Measurements from ENCODE around the gene SMCR8. TPM values are rescaled to one million over a fixed set of nuclear protein-coding genes. Genes with fewer than 3 reads are reported as not detected.

SMCR8 gene
- total and polyA plus RNA-seq, 2 donors (not counting 3 experiments of a cell fraction or from before 2014, with no cell fraction given), result 9.5 to 17.6 TPM

DNA sequence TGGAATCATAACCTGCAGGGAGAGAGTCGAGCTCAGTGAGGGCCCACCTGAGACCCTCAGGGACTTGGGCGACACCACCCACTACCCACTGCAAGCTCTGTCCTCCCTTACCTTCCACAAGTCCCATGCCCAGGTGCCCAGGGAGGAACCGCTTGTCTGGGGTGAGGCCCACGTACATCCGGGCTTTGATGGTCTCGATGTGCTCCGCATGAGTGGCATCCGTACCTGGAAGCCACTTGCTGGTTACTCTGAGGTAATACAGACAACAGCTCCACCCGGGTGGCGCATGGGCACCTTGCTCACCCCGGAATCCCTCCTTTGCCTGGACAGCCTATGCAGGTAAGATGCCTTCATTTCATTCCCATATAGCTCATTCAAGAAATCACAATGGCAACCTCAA is 29.8 kb upstream of the SMCR8 start:
- dilution Hi-C loops (cut with MboI; ENCODE audit: extremely low pct_ligation_motif_present, low sequenced_read_pairs), result no loop called here
- Histone ChIP-seq H3K27me3 (ENCODE audit: control insufficient read depth in 2 of 2, insufficient read depth in 2 of 2, low read length in 2 of 2) (no peaks in the 10 kb centered on the region), H3K27ac (ENCODE audit: insufficient read depth, low read depth, low read length) (no peak overlapping the region), H3K4me3 (replicated peaks in 1 of 3; ENCODE audit: insufficient read depth in 1 of 3, low read depth in 1 of 3, low read length in 3 of 3) (no peak overlapping the region), H2AFZ (ENCODE audit: low read depth, low read length) (no peak overlapping the region), H3K9me1 (replicated peaks; ENCODE audit: control insufficient read depth, extremely low read depth, insufficient read depth, low read length) (no peaks in the 10 kb centered on the region), H3K4me1 (ENCODE audit: control insufficient read depth, extremely low read depth, insufficient read depth, low read length) (no peaks in the 10 kb centered on the region), H3K9me3 (replicated peaks; ENCODE audit: control insufficient read depth, insufficient read depth, low read length) (no peaks in the 10 kb centered on the region), H3K4me2 (ENCODE audit: insufficient read depth, low read length) (no peak overlapping the region), H3K79me2 (ENCODE audit: control insufficient read depth, insufficient read depth, low read length) (no peaks in the 10 kb centered on the region), H3K9ac (replicated peaks; ENCODE audit: extremely low read depth, insufficient read depth, low read length) (no peak overlapping the region), H3K36me3 (ENCODE audit: control insufficient read depth in 2 of 2, extremely low read depth in 1 of 2, insufficient read depth in 2 of 2, low read length in 2 of 2) (peaks cover 30 to 45% of the 10 kb centered on the region in 2 experiments), H4K20me1 (replicated peaks; ENCODE audit: control insufficient read depth, extremely low read depth, insufficient read depth, low read length) (no peaks in the 10 kb centered on the region)
- DNase-seq (ENCODE audit: low read depth, low spot score), result no peak
- ChIA-PET CTCF (interaction anchor here (0.7 to 1.0 kb wide), 2 partner anchors 10 to 37 kb away, joined by 3 read pairs; no protein-coding TSS in a partner anchor), POLR2A (no interaction called here)
- intact Hi-C loops (cut with micrococcal nuclease), result no loop called here
- TF ChIP-seq FOS (IDR thresholded peaks at IDR 0.05; ENCODE audit: borderline replicate concordance, insufficient read depth, low read length) (no peak), JUN (IDR thresholded peaks at IDR 0.05; ENCODE audit: borderline replicate concordance, insufficient read depth, insufficient read length, low read depth) (no peak)
- TF ChIP-seq, protein P1, sequence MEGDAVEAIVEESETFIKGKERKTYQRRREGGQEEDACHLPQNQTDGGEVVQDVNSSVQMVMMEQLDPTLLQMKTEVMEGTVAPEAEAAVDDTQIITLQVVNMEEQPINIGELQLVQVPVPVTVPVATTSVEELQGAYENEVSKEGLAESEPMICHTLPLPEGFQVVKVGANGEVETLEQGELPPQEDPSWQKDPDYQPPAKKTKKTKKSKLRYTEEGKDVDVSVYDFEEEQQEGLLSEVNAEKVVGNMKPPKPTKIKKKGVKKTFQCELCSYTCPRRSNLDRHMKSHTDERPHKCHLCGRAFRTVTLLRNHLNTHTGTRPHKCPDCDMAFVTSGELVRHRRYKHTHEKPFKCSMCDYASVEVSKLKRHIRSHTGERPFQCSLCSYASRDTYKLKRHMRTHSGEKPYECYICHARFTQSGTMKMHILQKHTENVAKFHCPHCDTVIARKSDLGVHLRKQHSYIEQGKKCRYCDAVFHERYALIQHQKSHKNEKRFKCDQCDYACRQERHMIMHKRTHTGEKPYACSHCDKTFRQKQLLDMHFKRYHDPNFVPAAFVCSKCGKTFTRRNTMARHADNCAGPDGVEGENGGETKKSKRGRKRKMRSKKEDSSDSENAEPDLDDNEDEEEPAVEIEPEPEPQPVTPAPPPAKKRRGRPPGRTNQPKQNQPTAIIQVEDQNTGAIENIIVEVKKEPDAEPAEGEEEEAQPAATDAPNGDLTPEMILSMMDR (IDR thresholded peaks at IDR 0.05; ENCODE audit: extremely low read depth in 1 of 2, insufficient read depth in 1 of 2, low read depth in 1 of 2, low read length in 2 of 2), result no peak
- no peak for FAIRE-seq
- BruUV-seq (replicated peaks), result no TSS peak

DNA sequence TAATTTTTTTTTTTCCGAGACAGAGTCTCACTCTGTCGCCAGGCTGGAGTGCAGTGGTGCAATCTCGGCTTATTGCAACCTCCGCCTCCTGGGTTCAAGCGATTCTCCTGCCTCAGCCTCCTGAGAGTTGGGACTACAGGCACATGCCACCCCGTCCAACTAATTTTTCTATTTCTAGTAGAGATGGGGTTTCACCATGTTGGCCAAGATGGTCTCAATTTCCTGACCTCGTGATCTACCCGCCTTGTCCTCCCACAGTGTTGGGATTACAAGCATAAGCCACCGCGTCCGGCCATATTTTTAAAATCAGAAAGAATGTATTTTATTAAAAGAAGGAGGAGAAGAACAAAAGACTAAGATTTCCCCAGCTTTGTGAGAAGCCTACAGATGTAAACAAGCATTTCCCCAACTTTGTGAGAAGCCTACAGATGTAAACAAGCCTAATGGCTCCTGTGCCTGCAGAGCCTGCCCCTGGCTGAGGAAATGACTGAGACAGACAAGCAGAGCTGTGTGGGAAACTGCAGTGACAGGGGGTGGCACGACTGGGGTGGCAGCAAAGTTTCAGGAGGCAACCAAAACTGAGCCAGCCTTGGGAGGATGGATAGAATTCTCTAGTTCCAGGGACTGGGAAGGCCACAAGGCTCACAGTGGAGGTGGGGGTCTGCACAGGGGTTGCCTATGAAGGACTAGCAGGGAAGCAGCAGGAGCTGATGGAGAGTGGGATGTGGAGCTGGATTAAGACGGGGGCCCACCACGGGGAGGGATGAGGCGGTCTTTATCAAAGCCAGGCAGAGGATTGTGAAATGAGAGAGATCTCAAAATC is 23.2 kb upstream of the SMCR8 start:
- Histone ChIP-seq H3K9me3 (replicated peaks; ENCODE audit: control insufficient read depth, insufficient read depth, low read length) (no peaks in the 10 kb centered on the region), H3K36me3 (ENCODE audit: control insufficient read depth in 2 of 2, extremely low read depth in 1 of 2, insufficient read depth in 2 of 2, low read length in 2 of 2) (peaks cover 18 to 29% of the 10 kb centered on the region in 2 experiments), H4K20me1 (replicated peaks; ENCODE audit: control insufficient read depth, extremely low read depth, insufficient read depth, low read length) (no peaks in the 10 kb centered on the region), H3K4me3 (replicated peaks in 1 of 3; ENCODE audit: insufficient read depth in 1 of 3, low read depth in 1 of 3, low read length in 3 of 3) (no peak overlapping the region), H3K9me1 (replicated peaks; ENCODE audit: control insufficient read depth, extremely low read depth, insufficient read depth, low read length) (no peaks in the 10 kb centered on the region), H3K79me2 (ENCODE audit: control insufficient read depth, insufficient read depth, low read length) (no peaks in the 10 kb centered on the region), H3K4me1 (ENCODE audit: control insufficient read depth, extremely low read depth, insufficient read depth, low read length) (no peaks in the 10 kb centered on the region), H3K9ac (replicated peaks; ENCODE audit: extremely low read depth, insufficient read depth, low read length) (no peak overlapping the region), H2AFZ (ENCODE audit: low read depth, low read length) (no peak overlapping the region), H3K27me3 (ENCODE audit: control insufficient read depth in 2 of 2, insufficient read depth in 2 of 2, low read length in 2 of 2) (no peaks in the 10 kb centered on the region), H3K27ac (ENCODE audit: insufficient read depth, low read depth, low read length) (no peak overlapping the region), H3K4me2 (ENCODE audit: insufficient read depth, low read length) (no peak overlapping the region)
- TF ChIP-seq, protein P1 (IDR thresholded peaks at IDR 0.05; ENCODE audit: extremely low read depth in 1 of 2, insufficient read depth in 1 of 2, low read depth in 1 of 2, low read length in 2 of 2), result no peak
- TF ChIP-seq POLR2A (IDR thresholded peaks at IDR 0.05; ENCODE audit: low read depth, low read length) (no peak), EZH2 (IDR thresholded peaks at IDR 0.05; ENCODE audit: borderline replicate concordance, low read depth, low read length, severe bottlenecking) (no peak), JUN (IDR thresholded peaks at IDR 0.05; ENCODE audit: borderline replicate concordance, insufficient read depth, insufficient read length, low read depth) (no peak), FOS (IDR thresholded peaks at IDR 0.05; ENCODE audit: borderline replicate concordance, insufficient read depth, low read length) (no peak), MYC (IDR thresholded peaks at IDR 0.05; ENCODE audit: low read depth, low read length) (no peak)
- TF ChIP-seq, protein P2, sequence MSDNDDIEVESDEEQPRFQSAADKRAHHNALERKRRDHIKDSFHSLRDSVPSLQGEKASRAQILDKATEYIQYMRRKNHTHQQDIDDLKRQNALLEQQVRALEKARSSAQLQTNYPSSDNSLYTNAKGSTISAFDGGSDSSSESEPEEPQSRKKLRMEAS (IDR thresholded peaks at IDR 0.05; ENCODE audit: insufficient read depth, insufficient read length), result no peak
- no TSS peak for BruUV-seq (replicated peaks)
- intact Hi-C loops (cut with micrococcal nuclease) (no loop called here), dilution Hi-C loops (cut with MboI; ENCODE audit: extremely low pct_ligation_motif_present, low sequenced_read_pairs) (no loop called here)
- ChIA-PET POLR2A (no interaction called here), CTCF (no interaction called here)
- no peak for DNase-seq (ENCODE audit: low read depth, low spot score)
- FAIRE-seq, result no peak
